Measurements from ENCODE around the gene CYTIP. TPM values are rescaled to one million over a fixed set of nuclear protein-coding genes. Genes with fewer than 3 reads are reported as not detected.

Gene CYTIP
- total and polyA plus RNA-seq, 7 experiments from 2014 or later = 170 to 406 (median 322) TPM

Other genes starting within 250 kb of the CYTIP start
- gene GALNT5, start 186.4 kb downstream of the CYTIP start, total RNA-seq = not detected
- not detected for gene GALNT5, start 186.4 kb downstream of the CYTIP start, polyA plus RNA-seq
- 10 to 100 TPM in 2 of 5 experiments, 1 to 10 TPM in 3; 5.6 to 17.3 (median 6.1) TPM for gene ERMN, start 118.3 kb downstream of the CYTIP start, total RNA-seq
- gene ERMN, start 118.3 kb downstream of the CYTIP start, polyA plus RNA-seq = under 1 TPM; 0.09 to 0.38 TPM
- gene ACVR1C, start 184.8 kb upstream of the CYTIP start, total RNA-seq = 10 to 100 TPM in 1 of 5 experiments, 1 to 10 TPM in 3, under 1 TPM in 1; 0.73 to 11.4 (median 8.9) TPM
- gene ACVR1C, start 184.8 kb upstream of the CYTIP start, polyA plus RNA-seq = 1 to 10 TPM; 2.3 to 2.4 TPM

Data from naive thymus-derived CD4-positive, alpha-beta T cell (primary cell).